Adrenal gland (tissue), 12 donors: Measurements from ENCODE around the gene UNC119B. TPM values are rescaled to one million over a fixed set of nuclear protein-coding genes. Genes with fewer than 3 reads are reported as not detected.

Experiments
- DNase-seq, 7 donors: peaks; one replicate each; pipeline ENCODE4 v3.0.0-alpha.2; 2019 to 2020
- H3K27ac ChIP-seq, 5 donors: fragments of 200-600 bp; sonication (generic) in 4 of 5; 1 replicate in 3 of 5; 2 replicates in 2 of 5; pipeline versions ENCODE4 v1.5.1 to v1.8.0; 2016 to 2020; ENCODE audit warnings: mild to moderate bottlenecking in 1 of 5
- H3K27me3 ChIP-seq: fragments of 200-600 bp; 2 replicates; pipeline ENCODE4 v1.8.0; 2021
- H3K36me3 ChIP-seq, 2 donors: fragments of 200-600 bp; replicated peaks in 1 of 2; 1 replicate in 1 of 2; 2 replicates in 1 of 2; pipeline versions ENCODE4 v1.5.1 to v1.8.0; 2018 to 2022
- H3K4me1 ChIP-seq, 2 donors: fragments of 200-600 bp; replicated peaks in 1 of 2; 1 replicate in 1 of 2; 2 replicates in 1 of 2; pipeline versions ENCODE4 v1.5.1 to v1.8.0; 2018 to 2021
- H3K4me3 ChIP-seq, 4 donors: fragments of 200-600 bp; sonication (generic) in 3 of 4; one replicate each; pipeline ENCODE4 v1.5.1; 2016 to 2018
- H3K9me3 ChIP-seq, 3 donors: fragments of 200-600 bp; sonication (generic) in 1 of 3; replicated peaks in 1 of 3; 1 replicate in 2 of 3; 2 replicates in 1 of 3; pipeline versions ENCODE4 v1.5.1 to v1.8.0; 2016 to 2021
- POLR2A ChIP-seq, 2 donors: fragments of 450-650 bp; IDR thresholded peaks; one replicate each; pipeline ENCODE4 v1.6.1; 2017; ENCODE audit warnings: antibody characterized with exemption in 2 of 2, mild to moderate bottlenecking in 2 of 2, moderate library complexity in 1 of 2
- WGBS, 4 donors: extraction: QIAGEN DNeasy Blood & Tissue Kit in 2 of 4; methylation state at CpG; one replicate each; pipeline versions ENCODE4 v1.1.5 to v1.1.7; 2013 to 2017; 5-methylcytosine and 5-hydroxymethylcytosine counted together
- intact Hi-C, 2 donors: fragments of 100-400 bp; cut with DNase I; formaldehyde crosslinking; loops; one replicate each; pipeline versions ENCODE4 v1.14.1 to v1.15.0; 2022 to 2023
- polyA plus RNA-seq, 3 donors: library from polyadenylated mRNA; stranded (reverse); fragments of 200-250 nt in 2 of 3; fragments of 350-450 nt in 1 of 3; fragmentation: Illumina TruSeq in 1 of 3; extraction: RNeasy Lipid Tissue Mini Kit (QIAGEN cat#74804) in 1 of 3; gene quantifications; one replicate each; pipeline ENCODE4 v1.2.3, GENCODE V29; 2013 to 2014
- total RNA-seq, 9 donors: library from RNA; depleted of rRNA in 4 of 9; stranded (reverse); fragments of >200 nt in 4 of 9; fragments of 120-200 nt in 1 of 9; fragmentation: NEBNext Ultra II Directional in 1 of 9; extraction: Animal tissue kit (Norgen Biotek cat#: 25700) in 1 of 9; gene quantifications; one replicate each; pipeline versions ENCODE4 v1.1.0 to v1.2.4, GENCODE V29; 2013 to 2023
- TF ChIP-seq, protein P1 (sequence below), 6 experiments: fragments of 450-650 bp in 4 of 6; fragments of 200-600 bp in 2 of 6; sonication (generic) in 1 of 6; IDR thresholded peaks; 1 replicate in 5 of 6; 2 replicates in 1 of 6; pipeline versions ENCODE4 v1.5.1 to v1.8.0; 2016 to 2021; ENCODE audit warnings: antibody characterized with exemption in 6 of 6, mild to moderate bottlenecking in 2 of 6, moderate library complexity in 1 of 6
- donor health status: healthy with polysubstance abuse.
- donor health status: Bipolar disorder and iron deficiency.
- donor health status: DM: yes; HTN: yes; CAD: no.
- donor health status: DM: no; HTN: no; CAD: no.
- donor health status: DM: no; HTN: no; CAD: no.
- donor health status: DM: yes; HTN: yes; CAD: no.

UNC119B gene
- total and polyA plus RNA-seq, 12 donors, result 14.0 to 97.5 (median 50.0) TPM

DNA sequence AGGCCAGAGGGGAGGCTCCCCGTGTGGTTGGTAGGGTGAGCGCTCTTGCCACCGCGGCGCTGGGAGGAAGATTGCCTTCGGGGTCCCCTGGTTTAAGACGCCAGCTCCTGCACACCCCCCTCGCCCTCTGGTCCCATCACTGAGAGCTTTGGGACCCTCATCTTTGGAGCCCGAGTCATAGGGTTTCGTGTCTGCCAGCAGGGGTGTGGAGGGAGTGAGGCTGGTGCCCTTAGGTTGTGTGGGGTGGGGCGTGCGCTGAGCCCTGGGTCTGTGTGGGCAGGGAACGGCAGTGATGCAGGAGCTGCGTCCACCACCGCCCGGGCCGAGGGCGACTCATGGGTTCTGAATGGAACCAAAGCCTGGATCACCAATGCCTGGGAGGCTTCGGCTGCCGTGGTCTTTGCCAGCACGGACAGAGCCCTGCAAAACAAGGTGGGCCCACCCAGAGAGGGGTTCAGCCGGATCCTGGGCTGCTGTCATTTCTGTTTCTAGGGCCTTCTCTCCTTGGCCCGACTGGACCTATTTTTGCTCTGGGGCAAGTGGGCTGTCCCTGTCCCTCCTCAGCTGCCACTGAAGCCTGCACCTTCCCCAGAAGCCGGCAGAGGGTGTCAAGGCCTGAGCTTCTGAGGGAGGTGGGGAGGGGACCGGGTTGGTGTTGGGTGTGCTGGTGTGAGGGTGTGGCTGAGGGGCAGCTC lies 27.4 kb downstream of the UNC119B start:
- H3K27ac ChIP-seq, result no peak overlapping the region
- no peak for DNase-seq
- no peak for TF ChIP-seq POLR2A (IDR thresholded peaks at IDR 0.05)
- TF ChIP-seq, protein P1, sequence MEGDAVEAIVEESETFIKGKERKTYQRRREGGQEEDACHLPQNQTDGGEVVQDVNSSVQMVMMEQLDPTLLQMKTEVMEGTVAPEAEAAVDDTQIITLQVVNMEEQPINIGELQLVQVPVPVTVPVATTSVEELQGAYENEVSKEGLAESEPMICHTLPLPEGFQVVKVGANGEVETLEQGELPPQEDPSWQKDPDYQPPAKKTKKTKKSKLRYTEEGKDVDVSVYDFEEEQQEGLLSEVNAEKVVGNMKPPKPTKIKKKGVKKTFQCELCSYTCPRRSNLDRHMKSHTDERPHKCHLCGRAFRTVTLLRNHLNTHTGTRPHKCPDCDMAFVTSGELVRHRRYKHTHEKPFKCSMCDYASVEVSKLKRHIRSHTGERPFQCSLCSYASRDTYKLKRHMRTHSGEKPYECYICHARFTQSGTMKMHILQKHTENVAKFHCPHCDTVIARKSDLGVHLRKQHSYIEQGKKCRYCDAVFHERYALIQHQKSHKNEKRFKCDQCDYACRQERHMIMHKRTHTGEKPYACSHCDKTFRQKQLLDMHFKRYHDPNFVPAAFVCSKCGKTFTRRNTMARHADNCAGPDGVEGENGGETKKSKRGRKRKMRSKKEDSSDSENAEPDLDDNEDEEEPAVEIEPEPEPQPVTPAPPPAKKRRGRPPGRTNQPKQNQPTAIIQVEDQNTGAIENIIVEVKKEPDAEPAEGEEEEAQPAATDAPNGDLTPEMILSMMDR (IDR thresholded peaks at IDR 0.05), result no peak
- peaks cover 0 to 5% of the 10 kb centered on the region in 2 donors for H3K36me3 ChIP-seq
- intact Hi-C loops, result no loop called here
- no peak overlapping the region for H3K4me3 ChIP-seq
- no peaks in the 10 kb centered on the region for H3K9me3 ChIP-seq
- H3K4me1 ChIP-seq, result peaks cover 4 to 5% of the 10 kb centered on the region in 2 donors
- 90 to 97% (median 91%) methylated on average over 10 to 25 of the region's 25 CpGs for WGBS, 4 donors
- H3K27me3 ChIP-seq, result no peaks in the 10 kb centered on the region

DNA sequence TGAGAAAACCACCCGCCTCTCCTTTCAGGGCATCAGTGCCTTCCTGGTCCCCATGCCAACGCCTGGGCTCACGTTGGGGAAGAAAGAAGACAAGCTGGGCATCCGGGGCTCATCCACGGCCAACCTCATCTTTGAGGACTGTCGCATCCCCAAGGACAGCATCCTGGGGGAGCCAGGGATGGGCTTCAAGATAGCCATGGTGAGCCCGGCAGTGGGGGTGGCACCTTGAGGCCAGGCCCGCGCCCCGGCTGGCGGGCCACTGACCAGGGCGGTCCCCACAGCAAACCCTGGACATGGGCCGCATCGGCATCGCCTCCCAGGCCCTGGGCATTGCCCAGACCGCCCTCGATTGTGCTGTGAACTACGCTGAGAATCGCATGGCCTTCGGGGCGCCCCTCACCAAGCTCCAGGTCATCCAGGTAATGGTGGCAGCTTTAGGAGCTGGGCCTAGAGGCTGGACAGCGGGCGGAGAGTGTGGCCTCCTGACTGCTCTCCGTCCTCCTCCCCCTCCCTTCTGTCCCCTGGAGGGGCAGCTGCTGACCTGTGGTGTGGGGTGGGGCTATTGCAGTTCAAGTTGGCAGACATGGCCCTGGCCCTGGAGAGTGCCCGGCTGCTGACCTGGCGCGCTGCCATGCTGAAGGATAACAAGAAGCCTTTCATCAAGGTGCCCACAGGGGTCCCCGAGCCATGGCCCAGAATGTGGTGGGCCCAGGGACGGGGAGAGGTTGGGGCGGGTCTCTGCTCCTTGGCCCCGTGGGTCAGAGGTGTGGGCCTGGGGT lies 28.2 kb downstream of the UNC119B start:
- intact Hi-C loops, result no loop called here
- WGBS, 4 donors, result 87 to 94% (median 92%) methylated on average over 3 to 31 of the region's 31 CpGs
- no peak for TF ChIP-seq POLR2A (IDR thresholded peaks at IDR 0.05)
- TF ChIP-seq, protein P1 (IDR thresholded peaks at IDR 0.05), result no peak
- DNase-seq, result peak in 1 of 7 donors; percentile 32
- Histone ChIP-seq H3K4me3 (no peak overlapping the region), H3K36me3 (peaks cover 0 to 5% of the 10 kb centered on the region in 2 donors), H3K27me3 (no peaks in the 10 kb centered on the region), H3K4me1 (peaks cover 4 to 5% of the 10 kb centered on the region in 2 donors), H3K9me3 (no peaks in the 10 kb centered on the region), H3K27ac (no peak overlapping the region)

DNA sequence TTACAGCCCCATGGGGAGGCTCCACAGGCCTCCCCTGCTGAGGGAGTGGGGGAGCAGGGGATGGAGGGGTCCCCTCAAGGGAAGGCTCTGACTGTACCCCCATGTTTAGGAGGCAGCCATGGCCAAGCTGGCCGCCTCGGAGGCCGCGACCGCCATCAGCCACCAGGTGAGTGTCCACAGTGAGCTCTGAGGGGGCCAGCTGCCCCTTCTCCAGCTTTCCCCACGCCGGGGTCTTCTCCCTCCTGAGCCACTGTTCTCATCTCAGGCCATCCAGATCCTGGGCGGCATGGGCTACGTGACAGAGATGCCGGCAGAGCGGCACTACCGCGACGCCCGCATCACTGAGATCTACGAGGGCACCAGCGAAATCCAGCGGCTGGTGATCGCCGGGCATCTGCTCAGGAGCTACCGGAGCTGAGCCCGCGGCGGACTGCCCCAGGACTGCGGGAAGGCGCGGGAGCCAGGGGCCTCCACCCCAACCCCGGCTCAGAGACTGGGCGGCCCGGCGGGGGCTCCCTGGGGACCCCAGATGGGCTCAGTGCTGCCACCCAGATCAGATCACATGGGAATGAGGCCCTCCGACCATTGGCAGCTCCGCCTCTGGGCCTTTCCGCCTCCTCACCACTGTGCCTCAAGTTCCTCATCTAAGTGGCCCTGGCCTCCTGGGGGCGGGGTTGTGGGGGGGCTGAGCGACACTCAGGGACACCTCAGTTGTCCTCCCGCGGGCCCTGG lies 28.9 kb downstream of the UNC119B start:
- TF ChIP-seq, protein P1 (IDR thresholded peaks at IDR 0.05), result no peak
- TF ChIP-seq POLR2A (IDR thresholded peaks at IDR 0.05), result no peak
- intact Hi-C loops, result no loop called here
- no peaks in the 10 kb centered on the region for H3K9me3 ChIP-seq
- no peak for DNase-seq
- 86 to 98% (median 94%) methylated on average over 16 to 38 of the region's 38 CpGs for WGBS, 4 donors
- no peak overlapping the region for H3K4me3 ChIP-seq
- peaks cover 4 to 5% of the 10 kb centered on the region in 2 donors for H3K4me1 ChIP-seq
- H3K36me3 ChIP-seq, result peaks cover 0 to 5% of the 10 kb centered on the region in 2 donors
- no peaks in the 10 kb centered on the region for H3K27me3 ChIP-seq
- H3K27ac ChIP-seq, result no peak overlapping the region
